Measurements from ENCODE around the gene GRAMD1B.

GRAMD1B gene

DNA sequence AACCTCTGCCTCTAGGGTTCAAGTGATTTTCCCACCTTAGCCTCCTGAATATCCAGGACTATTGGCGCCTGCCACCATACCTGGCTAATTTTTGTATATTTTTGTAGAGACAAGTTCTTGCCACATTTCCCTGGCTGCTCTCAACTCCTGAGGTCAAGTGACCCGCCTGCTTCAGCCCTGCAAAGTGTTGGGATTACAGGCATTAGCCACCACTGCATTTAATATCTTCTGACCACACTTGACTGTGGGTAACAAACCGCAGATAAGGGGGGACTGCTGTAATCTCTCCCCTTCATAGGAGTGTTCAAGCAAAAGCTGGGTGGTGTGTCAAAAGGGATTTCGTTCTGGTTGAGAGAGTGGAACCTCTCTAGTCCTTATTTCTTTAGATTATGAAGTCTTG is 53.4 kb downstream of the GRAMD1B start:
- H3K36me3 ChIP-seq (ENCODE audit: insufficient read depth, low read length): peaks cover 61% of the 10 kb centered on the region; the same call in 1 of the 2 replicates
- no peak overlapping the region for H3K9ac ChIP-seq (ENCODE audit: low read depth, low read length, poor library complexity, severe bottlenecking)
- no peaks in the 10 kb centered on the region for H3K4me1 ChIP-seq (ENCODE audit: insufficient read depth, low read length, poor library complexity, severe bottlenecking)
- H3F3A ChIP-seq (ENCODE audit: low read depth): no peaks in the 10 kb centered on the region
- TF ChIP-seq EZH2phosphoT487 (IDR thresholded peaks at IDR 0.05; ENCODE audit: borderline replicate concordance): no peak
- TF ChIP-seq, protein P1, sequence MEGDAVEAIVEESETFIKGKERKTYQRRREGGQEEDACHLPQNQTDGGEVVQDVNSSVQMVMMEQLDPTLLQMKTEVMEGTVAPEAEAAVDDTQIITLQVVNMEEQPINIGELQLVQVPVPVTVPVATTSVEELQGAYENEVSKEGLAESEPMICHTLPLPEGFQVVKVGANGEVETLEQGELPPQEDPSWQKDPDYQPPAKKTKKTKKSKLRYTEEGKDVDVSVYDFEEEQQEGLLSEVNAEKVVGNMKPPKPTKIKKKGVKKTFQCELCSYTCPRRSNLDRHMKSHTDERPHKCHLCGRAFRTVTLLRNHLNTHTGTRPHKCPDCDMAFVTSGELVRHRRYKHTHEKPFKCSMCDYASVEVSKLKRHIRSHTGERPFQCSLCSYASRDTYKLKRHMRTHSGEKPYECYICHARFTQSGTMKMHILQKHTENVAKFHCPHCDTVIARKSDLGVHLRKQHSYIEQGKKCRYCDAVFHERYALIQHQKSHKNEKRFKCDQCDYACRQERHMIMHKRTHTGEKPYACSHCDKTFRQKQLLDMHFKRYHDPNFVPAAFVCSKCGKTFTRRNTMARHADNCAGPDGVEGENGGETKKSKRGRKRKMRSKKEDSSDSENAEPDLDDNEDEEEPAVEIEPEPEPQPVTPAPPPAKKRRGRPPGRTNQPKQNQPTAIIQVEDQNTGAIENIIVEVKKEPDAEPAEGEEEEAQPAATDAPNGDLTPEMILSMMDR (conservative IDR thresholded peaks at IDR 0.05; ENCODE audit: low read length): no peak
- no peaks in the 10 kb centered on the region for H3K27me3 ChIP-seq (ENCODE audit: insufficient read depth, low read length, poor library complexity, severe bottlenecking)
- no peaks in the 10 kb centered on the region for H4K20me1 ChIP-seq (ENCODE audit: insufficient read depth, low read length, poor library complexity, severe bottlenecking)
- H3K4me3 ChIP-seq (ENCODE audit: low read length, poor library complexity, severe bottlenecking): no peak overlapping the region
- peaks cover 13% of the 10 kb centered on the region; the same call in 1 of the 2 replicates for H3K79me2 ChIP-seq (ENCODE audit: insufficient read depth, low read length)
- H3K4me2 ChIP-seq (ENCODE audit: low read depth, low read length, poor library complexity, severe bottlenecking): no peak overlapping the region
- no peak overlapping the region for H2AFZ ChIP-seq (ENCODE audit: low read length)
- no peaks in the 10 kb centered on the region for H3K9me3 ChIP-seq (ENCODE audit: insufficient read depth, low read depth, low read length)
- H3K9me2 ChIP-seq (replicated peaks; ENCODE audit: low read depth, low read length): no peaks in the 10 kb centered on the region

DNA sequence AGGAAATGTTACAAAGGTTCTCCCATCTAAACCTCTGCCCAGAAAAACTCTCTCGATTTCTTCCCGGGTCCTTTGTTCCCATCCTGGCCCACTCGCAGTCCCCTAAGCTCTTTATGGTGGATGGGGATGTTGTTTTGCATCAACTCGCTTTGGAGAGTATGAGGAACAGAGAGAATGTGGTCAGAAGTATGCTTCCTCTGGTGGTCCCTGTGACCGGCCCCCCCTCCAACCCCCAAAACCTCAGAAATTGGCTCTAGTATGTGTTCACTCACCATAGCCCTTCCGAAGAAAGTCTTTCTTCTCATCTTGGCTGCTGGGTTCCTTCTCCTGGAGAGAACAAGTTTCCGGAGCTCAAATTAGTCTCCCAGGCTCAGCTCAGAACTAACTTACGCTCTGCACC is 54.4 kb downstream of the GRAMD1B start:
- no peak overlapping the region for H3K4me2 ChIP-seq (ENCODE audit: low read depth, low read length, poor library complexity, severe bottlenecking)
- no peak overlapping the region for H2AFZ ChIP-seq (ENCODE audit: low read length)
- no peaks in the 10 kb centered on the region for H3K9me3 ChIP-seq (ENCODE audit: insufficient read depth, low read depth, low read length)
- H3K27me3 ChIP-seq (ENCODE audit: insufficient read depth, low read length, poor library complexity, severe bottlenecking): no peaks in the 10 kb centered on the region
- no peaks in the 10 kb centered on the region for H3K4me1 ChIP-seq (ENCODE audit: insufficient read depth, low read length, poor library complexity, severe bottlenecking)
- TF ChIP-seq, protein P1 (conservative IDR thresholded peaks at IDR 0.05; ENCODE audit: low read length): no peak
- no peak for TF ChIP-seq EZH2phosphoT487 (IDR thresholded peaks at IDR 0.05; ENCODE audit: borderline replicate concordance)
- no peak overlapping the region for H3K9ac ChIP-seq (ENCODE audit: low read depth, low read length, poor library complexity, severe bottlenecking)
- H3F3A ChIP-seq (ENCODE audit: low read depth): no peaks in the 10 kb centered on the region
- H3K79me2 ChIP-seq (ENCODE audit: insufficient read depth, low read length): 0 out of 2 replicates have a peak, but pooled peaks cover 5% of the 10 kb centered on the region
- H3K4me3 ChIP-seq (ENCODE audit: low read length, poor library complexity, severe bottlenecking): no peak overlapping the region
- H4K20me1 ChIP-seq (ENCODE audit: insufficient read depth, low read length, poor library complexity, severe bottlenecking): no peaks in the 10 kb centered on the region
- no peaks in the 10 kb centered on the region for H3K9me2 ChIP-seq (replicated peaks; ENCODE audit: low read depth, low read length)
- peaks cover 57% of the 10 kb centered on the region; the same call in 1 of the 2 replicates for H3K36me3 ChIP-seq (ENCODE audit: insufficient read depth, low read length)

DNA sequence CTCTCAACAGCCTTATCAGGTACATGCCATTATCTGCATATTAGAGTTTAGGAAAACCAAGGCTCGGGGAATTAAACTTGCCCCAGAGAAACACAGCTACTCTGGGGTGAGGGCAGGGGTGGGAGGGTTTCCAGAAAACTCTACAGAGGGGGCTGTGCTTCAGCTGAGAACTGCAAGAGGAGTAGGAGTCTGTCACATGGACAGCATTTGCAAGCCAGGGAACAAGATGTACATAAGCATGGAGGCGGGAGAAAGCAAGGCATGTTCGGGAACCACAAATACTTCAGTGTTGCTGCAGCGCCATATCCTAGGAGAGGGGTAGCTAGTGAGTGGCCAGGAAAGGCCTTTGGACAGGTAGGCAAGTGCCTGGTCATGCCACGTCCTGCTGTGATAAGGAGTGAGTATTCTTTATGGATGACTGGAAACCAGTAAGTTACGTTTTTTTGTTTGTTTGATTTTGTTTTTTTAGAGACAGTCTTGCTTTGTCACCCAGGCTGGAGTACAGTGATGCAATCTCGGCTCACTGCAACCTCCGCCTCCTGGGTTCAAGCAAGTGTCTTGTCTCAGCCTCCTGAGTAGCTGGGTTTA is 57.2 kb downstream of the GRAMD1B start:
- H4K20me1 ChIP-seq (ENCODE audit: insufficient read depth, low read length, poor library complexity, severe bottlenecking): no peaks in the 10 kb centered on the region

More for the DNA sequence above, 57.2 kb downstream of the GRAMD1B start:
- H3K36me3 ChIP-seq (ENCODE audit: insufficient read depth, low read length): peaks cover 48% of the 10 kb centered on the region; the same call in 1 of the 2 replicates
- H2AFZ ChIP-seq (ENCODE audit: low read length): no peak overlapping the region
- H3K9me3 ChIP-seq (ENCODE audit: insufficient read depth, low read depth, low read length): no peaks in the 10 kb centered on the region
- H3K4me2 ChIP-seq (ENCODE audit: low read depth, low read length, poor library complexity, severe bottlenecking): no peak overlapping the region
- no peaks in the 10 kb centered on the region for H3K27me3 ChIP-seq (ENCODE audit: insufficient read depth, low read length, poor library complexity, severe bottlenecking)
- H3K9ac ChIP-seq (ENCODE audit: low read depth, low read length, poor library complexity, severe bottlenecking): no peak overlapping the region
- no peaks in the 10 kb centered on the region for H3F3A ChIP-seq (ENCODE audit: low read depth)
- no peak overlapping the region for H3K4me3 ChIP-seq (ENCODE audit: low read length, poor library complexity, severe bottlenecking)
- no peaks in the 10 kb centered on the region for H3K79me2 ChIP-seq (ENCODE audit: insufficient read depth, low read length)
- no peaks in the 10 kb centered on the region for H3K4me1 ChIP-seq (ENCODE audit: insufficient read depth, low read length, poor library complexity, severe bottlenecking)
- H3K9me2 ChIP-seq (replicated peaks; ENCODE audit: low read depth, low read length): no peaks in the 10 kb centered on the region
- TF ChIP-seq EZH2phosphoT487 (IDR thresholded peaks at IDR 0.05; ENCODE audit: borderline replicate concordance): no peak
- TF ChIP-seq, protein P1 (conservative IDR thresholded peaks at IDR 0.05; ENCODE audit: low read length): no peak

All from Loucy (cell line).